ENCODE results near the gene ZNF24.

ZNF24 gene

DNA sequence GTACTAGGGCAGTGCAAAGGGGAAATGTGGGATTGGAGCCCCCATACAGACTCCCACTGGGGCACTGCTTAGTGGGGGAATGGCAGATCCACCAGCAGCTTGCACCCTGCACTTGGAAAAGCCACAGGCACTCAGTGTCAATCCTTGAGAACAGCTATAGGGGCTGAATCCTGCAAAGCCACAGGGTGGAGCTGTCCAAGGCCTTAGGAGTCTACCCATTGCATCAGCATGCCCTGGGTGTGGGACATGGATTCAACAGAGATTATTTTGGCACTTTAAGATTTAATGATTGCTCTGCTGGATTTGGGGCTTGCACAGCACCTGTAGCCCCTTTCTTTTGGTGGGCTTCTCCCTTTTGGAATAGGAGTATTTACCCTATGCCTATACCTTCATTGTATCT is 8.6 kb upstream of the ZNF24 start:
- no peak for DNase-seq (ENCODE audit: low spot score)

DNA sequence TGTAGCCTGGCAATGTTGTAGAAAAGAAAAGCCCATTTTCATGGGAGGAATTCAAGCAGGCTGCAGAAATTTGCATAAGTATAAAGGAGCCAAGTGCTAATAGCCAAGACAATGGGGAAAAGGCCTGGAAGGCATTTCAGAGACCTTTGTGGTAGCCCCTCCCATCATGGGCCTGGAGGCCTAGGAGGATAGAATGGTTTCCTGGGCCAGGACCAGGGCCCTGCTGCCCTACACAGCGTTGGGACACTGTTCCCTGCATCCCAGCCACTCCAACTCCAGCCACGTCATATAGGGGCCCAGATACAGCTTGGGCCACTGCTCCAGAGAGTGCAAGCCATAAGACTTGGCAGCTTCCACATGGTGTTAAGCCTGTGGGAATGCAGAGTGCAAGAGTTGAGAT is 8.1 kb upstream of the ZNF24 start:
- no peak for DNase-seq (ENCODE audit: low spot score)

DNA sequence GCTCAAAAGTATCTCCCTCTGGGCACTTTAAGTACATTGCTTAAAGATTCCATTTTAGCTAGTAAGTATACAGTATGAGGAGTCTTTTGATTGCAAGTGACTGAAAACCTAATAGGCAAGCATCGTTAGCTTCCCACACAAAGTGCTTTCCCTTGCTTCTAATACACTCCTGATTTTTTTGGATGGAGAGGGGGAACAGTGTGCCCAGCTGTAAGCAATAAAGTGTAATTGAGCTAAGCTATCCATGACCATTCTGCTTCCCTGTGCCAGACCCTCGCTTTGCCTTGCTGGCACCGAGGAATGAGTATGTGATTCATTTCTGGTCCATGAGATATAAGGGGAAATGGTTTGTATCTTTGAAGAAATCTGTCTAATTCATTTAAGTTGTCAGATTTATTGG is 3.8 kb upstream of the ZNF24 start:
- DNase-seq (ENCODE audit: low spot score) = no peak

DNA sequence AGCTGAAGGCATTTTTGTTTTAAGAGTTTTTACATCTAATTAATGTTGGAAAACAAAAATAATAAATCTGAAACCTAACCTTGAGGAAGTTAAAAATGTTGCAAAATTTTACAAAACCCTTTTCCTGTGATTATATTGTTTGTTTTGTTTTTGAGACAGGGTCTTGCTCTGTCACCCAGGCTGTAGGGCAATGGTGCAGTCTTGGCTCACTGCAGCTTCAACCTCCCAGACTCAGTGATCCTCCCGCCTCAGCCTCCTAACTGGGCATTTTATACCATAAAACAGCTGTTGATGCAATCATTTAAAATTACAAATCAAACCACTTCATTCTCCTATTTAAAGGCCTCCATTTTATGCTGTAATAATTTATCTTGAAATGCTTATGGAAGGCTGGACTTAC is 1.7 kb upstream of the ZNF24 start:
- DNase-seq (ENCODE audit: low spot score) = no peak

DNA sequence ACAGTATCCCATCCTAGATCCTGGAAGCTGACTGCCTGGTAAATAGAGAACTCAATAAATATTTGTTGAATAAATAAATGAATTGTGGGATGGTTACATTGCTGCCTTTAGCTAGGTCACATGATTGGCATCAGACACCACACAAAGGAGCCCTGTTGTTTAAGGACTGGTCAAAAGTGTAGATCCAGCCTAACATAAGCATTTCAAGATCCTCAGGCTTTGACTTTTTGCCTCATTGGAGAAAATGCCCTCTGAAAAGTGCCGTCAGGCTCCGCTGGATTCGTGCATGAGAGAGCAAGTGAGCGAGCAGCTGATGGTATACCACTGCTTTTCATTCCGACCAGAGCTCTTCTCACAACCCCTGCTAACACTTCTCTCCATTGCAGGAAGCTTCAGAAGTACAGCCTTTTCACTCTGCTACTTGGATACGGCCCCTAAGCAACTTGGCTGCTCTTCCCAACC is 1.3 kb upstream of the ZNF24 start:
- DNase-seq (ENCODE audit: low spot score) = no peak

DNA sequence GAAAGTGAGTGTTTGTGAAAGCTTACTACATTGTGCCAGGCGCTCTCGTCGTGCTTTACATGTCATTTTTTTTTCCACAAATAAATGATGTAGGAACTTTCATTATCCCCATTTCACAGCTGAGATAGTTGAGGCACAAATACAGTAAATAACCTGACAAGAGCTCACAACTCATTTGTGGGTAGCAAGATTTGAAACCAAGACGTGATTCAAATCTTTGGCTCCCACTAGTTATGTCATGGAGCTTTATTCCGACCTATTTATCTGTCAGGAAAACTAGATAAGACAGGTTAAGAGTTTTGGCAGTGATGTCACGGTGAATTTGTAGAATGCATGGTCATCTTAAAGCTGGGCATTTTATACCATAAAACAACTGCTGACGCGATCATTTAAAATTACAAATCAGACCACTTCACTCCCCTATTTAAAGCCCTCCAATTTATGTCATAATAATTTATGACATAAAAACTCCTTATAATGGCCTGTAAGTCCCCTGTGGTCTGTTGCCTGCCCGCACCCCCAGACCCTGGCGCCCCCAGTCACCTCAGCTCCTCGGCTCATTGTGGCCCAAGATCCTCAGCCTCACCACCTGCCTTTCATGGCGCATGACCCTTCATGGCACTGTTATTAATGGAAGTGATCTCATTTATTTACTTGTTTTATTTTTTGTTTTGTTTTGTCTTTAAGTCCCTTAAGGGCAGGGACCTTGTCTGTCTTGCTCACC is 678 bp upstream of the ZNF24 start:
- no peak for DNase-seq (ENCODE audit: low spot score)

DNA sequence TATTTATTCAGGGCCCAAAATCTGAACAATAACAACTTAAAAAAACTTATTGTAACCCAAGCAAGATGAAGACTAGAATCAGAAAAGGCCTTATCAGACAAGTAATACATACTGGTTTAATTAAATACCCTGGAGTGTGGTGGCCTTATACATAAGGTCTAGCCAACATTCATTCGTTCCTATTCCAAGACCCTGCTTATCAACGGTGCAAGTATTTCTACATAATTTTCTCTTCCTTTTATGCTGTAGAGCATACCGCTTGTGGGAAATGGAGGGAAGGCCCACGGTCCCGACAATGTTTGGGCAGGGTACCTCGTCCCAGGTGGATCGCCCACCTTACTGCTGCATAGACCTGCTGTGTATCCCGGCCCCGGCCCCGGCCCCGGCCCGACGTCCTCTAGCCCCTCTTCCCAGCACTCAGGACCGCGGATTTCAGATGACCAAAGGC is 708 bp downstream of the ZNF24 start:
- DNase-seq (ENCODE audit: low spot score) = no peak

DNA sequence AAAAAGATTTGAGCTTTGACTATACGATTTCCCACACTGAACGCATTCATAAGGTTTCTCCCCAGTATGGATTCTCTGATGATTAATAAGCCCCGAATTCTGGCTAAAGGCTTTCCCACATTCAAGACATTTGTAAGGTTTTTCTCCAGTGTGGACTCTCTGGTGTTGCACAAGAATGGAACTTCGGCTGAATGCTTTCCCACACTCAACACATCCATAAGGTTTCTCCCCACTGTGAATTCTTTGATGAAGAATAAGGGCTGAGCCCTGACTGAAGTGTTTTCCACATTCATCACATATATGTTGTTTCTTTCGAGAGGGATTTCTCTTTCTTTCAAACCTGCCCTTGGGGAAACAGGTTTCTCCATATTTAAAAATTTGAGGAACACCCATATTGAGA is 6.9 kb downstream of the ZNF24 start:
- DNase-seq (ENCODE audit: low spot score) = no peak

DNA sequence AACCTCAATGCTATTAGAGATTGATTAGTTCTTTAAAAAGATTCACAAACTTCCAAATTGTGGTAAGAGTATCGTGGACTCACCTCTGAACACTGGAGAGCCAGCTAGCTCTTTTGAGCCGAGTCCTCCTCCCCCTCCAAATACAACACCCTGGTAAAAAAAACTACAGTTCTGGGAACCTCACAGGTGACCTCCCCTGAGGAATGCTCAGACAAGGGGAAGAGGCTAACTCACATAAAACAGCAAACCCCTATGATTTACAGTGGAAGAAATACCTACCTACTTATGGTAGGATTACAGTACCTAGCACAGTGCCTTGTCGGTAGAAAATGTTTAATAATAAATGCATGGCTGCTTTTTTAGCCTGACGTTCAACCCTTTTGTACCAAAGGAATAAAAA is 8.4 kb downstream of the ZNF24 start:
- no peak for DNase-seq (ENCODE audit: low spot score)

DNA sequence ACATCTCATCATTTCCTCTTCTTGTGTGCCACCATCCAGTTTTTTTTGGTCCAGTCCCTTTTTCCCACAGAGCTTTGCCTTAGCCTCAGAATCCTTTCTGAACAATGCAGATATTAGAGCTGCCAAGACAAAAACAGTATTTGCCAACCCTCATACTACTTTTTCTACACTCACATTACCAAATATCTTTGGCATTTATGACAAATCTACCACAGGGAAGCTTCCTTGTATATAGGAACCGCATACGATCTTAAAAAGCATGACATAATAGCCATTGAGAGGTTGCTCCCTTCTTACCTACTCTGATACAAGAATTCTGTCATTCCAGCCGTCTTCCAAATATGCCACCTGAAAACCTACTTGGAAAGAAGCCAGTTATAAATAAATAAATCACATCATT is 9.4 kb downstream of the ZNF24 start:
- no peak for DNase-seq (ENCODE audit: low spot score)

DNA sequence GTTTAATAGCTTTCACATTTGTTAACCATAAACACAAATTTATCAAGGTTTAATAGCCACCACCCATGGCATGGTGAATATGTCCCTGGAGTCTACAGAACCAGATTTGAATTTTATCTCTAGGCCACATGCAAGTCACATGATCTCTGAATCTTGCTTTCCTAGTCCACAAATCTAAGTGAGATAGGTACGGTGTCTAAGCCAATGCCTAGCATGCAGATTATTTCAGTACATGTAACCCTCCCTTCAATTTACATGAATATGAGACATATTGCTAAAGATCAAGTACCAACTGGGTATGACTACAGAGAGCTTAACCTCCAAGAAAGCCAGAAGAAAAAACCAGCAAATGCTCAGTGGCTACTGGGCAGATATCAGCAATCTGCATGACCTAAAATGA is 10.0 kb downstream of the ZNF24 start:
- no peak for DNase-seq (ENCODE audit: low spot score)

DNA sequence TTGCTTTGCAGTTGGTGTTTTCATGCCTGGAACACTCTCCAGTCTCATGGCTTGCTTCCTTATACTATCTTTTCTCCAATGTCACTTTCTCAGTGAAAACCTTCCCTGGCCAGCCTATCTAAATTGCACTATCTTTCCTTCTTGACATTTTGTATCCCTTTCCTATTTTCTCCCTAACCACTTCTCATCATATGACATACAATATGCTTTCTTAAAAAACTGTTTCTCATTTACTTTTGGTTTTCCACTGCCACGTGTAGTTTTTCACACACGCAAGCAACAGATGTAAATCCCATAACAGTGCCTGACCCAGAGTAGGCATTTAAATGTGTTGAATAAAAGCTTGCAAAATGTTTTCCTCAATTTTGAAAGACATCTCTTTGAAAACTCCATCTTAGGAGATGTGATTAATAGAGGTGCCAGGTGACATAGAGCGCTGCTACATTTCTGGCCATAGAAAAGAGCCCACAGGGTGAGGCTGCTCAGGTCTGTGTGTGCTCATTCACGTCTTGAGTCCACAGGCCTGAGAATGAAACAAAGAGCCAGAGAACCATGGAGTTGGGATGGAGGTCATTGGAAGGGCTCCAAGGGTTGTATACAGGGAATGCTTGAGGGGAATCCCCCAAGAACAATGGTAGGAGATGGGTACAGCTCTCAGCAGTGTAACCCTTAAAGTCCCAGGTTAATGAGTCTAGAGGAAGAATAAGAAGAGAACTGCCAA is 12.7 kb downstream of the ZNF24 start:
- no peak for DNase-seq (ENCODE audit: low spot score)

DNA sequence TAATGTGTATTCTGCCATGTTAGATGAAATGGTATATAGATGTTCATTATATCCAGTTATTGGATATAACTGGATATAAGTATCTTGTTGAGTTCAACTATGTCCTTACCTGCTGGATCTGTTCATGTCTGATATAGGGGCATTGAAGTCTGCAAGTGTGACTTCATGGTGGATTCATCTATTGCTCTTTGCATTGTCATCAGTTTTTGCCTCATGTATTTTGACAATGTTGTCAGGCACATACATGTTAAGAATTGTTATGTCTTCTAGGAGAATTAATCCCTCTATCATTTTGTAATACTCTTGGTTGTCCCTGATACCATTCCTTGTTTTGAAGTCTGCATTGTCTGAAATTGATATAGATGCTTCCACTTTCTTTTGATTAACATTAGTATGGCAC is 15.4 kb downstream of the ZNF24 start:
- no peak for DNase-seq (ENCODE audit: low spot score)

DNA sequence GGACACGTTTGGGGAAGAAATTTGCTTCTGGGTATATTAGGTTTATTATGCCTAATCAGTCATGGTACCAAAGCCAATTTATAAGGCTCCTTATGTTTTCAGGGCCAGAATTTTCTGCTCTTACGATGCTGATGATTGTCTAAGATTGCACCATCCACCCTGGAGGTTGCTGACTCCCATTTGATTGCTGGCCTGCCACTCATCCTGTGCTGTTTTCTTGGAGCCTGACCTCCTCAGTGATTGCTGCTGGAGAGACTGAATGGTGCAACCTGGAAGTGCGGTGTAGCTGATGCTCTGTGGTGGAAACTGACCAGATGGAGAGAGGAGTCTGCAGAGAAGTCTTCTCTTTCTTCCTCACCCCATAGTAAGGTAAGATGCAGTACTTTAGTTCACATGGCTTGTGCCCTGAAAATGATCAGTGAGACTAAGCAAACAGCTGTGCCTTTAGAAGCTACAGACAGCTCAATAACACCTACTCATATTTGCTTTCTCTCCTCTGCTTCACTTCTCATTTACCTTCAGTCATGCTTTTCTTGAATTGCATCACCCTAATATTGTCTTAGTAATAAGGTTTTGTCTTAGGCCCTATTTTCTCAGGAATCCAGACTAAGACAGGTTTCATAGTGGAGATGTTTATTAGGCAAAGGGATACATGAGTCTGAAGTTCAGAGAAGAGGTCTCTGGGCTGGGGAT is 17.4 kb downstream of the ZNF24 start:
- DNase-seq (ENCODE audit: low spot score) = no peak

DNA sequence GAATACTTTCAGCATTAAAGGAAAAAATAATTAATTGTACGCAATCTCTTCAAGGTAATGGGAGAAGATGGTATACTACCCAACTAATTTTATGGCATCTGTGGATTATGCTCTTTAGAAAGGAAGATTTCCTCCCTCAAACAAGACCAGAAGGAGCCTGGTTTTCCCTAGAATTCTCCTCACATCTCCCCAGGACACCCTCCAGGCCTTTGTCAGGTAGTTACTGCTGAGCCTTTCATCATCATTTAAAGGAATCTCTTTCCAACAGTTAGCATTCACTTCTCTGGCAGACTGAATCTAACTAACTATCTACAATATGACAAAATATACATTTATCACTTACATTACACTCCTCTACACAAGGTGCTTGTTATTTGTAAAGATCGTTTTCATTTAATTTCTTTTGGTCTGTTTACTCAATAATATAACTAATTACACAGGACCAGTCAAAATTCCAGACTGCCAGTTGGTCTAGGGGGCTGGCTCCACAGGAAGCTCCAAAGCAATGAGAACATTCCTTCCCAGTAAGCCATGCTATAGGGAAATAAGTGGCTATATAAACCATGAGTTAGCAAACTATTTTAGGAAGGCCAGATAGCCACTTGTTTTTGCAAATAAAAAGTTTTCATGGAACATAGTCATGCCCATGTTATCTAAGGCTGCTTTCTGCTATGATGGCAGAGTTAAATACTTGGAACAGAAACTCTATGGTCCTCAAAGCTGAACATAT is 19.1 kb downstream of the ZNF24 start:
- no peak for DNase-seq (ENCODE audit: low spot score)

DNA sequence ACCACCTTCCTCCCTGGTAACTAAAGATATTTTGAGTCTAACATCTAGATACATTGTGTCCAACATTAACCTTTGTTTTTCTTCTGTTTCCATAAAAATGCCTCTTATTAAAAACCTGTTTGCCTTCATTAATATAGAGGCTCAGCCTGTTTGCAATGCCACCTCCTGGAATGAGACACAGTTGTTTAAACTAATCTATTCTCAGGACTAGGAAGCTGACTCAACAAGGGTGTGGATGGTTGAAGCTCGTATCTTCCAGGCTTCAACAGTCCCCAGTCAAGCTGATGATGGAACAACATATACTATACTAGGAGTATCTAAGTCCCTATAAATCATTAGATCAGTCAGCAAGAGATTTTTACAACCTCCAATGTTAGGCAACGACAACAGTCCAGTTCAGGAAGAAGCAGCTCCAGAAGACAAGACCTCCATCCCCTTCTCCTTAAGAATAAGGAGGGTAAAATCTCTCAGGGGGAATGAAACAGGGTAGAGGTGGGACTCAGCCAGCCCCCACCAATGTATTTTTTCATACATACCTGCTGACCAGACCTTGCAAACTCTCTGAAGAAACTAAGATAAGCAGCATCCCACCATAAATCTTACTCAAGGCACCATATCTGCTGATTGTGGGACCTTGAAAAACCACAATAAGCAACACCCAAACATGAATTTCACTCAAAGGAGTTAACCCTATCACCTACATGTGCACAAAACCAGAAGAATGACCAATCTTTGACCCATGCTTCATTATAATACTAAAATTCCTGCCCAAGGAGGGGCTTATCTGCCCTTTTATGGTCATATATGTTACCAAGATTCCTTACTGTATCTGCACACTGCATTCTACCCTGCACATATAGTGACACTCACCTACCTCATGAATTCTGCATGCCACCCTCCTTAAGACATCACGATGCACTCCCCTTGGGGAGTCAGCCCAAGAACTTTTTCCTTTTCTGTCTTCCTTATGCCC is 21.4 kb downstream of the ZNF24 start:
- DNase-seq (ENCODE audit: low spot score) = no peak

DNA sequence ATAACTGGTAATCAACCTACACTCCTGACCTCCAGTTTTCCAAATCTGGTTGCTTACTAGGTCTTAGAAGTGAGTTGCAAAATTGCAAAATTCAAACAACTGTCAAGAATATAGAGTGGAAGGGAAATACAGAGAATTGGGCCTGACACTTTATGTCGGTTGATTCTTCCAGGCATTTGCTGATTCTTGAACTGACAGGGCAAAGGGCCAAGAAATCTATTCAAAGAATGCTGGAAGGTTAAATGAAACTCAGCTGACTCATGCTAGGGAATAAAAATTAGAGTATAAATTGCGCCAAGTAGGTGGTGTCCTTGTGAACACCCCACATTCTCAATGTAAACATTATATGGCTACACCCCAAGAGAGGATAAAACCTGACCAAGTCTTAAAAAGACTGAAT is 32.7 kb downstream of the ZNF24 start:
- no peak for DNase-seq (ENCODE audit: low spot score)

DNA sequence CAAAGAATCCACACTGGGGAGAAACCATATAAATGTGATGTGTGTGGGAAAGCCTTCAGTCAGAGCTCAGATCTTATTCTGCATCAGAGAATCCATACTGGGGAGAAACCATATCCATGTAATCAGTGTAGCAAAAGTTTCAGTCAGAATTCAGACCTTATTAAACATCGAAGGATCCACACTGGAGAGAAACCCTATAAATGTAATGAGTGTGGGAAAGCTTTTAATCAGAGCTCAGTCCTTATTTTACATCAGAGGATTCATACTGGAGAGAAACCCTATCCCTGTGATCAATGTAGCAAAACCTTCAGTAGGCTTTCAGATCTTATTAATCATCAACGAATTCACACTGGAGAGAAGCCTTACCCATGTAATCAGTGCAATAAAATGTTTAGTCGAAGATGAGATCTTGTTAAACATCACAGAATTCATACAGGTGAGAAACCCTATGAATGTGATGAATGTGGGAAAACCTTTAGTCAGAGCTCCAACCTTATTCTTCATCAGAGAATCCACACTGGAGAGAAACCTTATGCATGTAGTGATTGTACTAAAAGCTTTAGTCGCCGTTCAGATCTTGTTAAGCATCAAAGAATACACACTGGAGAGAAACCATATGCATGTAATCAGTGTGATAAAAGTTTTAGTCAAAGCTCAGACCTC is 37.5 kb downstream of the ZNF24 start:
- DNase-seq (ENCODE audit: low spot score) = no peak

DNA sequence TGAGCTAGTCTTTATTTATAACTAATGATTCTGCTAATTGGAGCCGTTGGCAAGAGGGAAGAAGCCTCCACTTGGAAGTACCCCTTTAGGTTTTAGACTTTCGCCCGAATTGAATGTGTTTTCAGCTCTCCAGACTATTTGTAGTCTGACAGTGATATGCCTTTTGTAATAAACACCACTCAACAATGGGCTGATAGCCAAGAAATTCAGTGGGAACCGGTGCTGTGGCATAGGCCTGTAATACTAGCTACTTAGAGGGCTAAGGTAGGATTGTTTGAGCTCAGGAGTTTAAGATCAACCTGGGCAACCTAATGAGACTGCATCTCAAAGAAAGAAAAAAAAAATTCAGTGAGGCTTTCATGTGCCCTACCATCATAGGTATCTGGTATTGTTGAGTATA is 40.6 kb downstream of the ZNF24 start:
- DNase-seq (ENCODE audit: low spot score) = no peak

DNA sequence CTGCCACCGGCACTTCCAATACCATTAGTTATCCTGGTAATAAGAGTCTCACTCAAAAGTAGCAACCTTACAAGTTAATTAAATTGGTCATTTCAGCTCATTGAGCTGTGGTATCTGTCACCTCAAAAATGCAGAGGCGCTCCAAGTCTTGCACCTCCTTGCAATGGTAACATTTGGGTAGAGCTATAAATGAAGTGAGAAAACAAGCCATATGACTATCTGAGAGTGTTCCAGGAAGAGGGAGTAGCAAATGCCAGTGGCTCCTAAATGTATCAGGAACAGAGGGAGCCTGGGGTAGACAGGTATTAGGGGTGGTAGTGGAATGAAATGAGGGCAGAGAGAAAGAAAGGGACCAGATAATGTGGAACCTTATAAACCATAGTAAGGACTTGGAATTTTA is 48.2 kb downstream of the ZNF24 start:
- no peak for DNase-seq (ENCODE audit: low spot score)

DNA sequence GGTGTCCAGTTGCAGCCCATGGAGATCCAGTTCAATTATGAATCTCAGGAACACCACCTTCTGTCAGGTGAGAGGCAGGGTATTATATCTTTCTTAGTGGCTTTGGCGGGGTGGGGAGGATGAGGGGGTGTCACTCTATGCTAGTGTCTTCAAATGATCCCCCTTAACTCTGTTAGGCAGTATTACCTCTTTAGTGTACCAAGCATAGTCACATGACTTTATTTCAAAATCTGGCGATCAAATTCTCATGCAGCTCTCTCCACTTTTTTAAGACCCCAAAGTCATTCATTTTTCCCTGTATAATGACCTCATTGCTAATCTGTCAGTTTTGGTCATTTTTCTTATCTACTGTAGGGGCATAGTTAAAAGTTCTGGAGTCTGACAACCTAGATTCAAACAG is 53.1 kb downstream of the ZNF24 start:
- DNase-seq (ENCODE audit: low spot score) = no peak
